GM12878 (cell line): Measurements from ENCODE around the gene TK1. TPM values are rescaled to one million over a fixed set of nuclear protein-coding genes. Genes with fewer than 3 reads are reported as not detected.

Experiments
- ASH2L ChIP-seq: fragments of 300-600, 200-600 bp; sonication (generic); IDR thresholded peaks from 2 replicates; pipeline ENCODE4 v1.6.1; 2017; ENCODE audit warnings: low read depth, mild to moderate bottlenecking, borderline replicate concordance
- ATF3 ChIP-seq: IDR thresholded peaks from 2 replicates; pipeline ENCODE4 v1.6.1; 2011; ENCODE audit warnings: low read depth, mild to moderate bottlenecking, low read length, moderate library complexity, borderline replicate concordance; ENCODE audit errors: extremely low read depth
- ATF7 ChIP-seq: fragments of 450-650 bp; IDR thresholded peaks from 2 replicates; pipeline ENCODE4 v1.6.1; 2016; ENCODE audit warnings: low read depth, mild to moderate bottlenecking
- CBX5 ChIP-seq: sonication (generic); IDR thresholded peaks from 2 replicates; pipeline ENCODE4 v1.6.1; 2016; ENCODE audit warnings: low read depth, moderate library complexity, mild to moderate bottlenecking, inconsistent platforms
- EED ChIP-seq: sonication (generic); IDR thresholded peaks from 2 replicates; pipeline ENCODE4 v1.6.1; 2016; ENCODE audit warnings: antibody characterized with exemption, low read depth
- HCFC1 ChIP-seq: fragments of 150-350 bp; IDR thresholded peaks from 2 replicates; pipeline ENCODE4 v1.6.1; 2014; ENCODE audit warnings: low read length
- HSF1 ChIP-seq: fragments of 150-350 bp; IDR thresholded peaks from 2 replicates; pipeline ENCODE4 v1.6.1; 2014; ENCODE audit warnings: mild to moderate bottlenecking, low read depth, low read length
- IRF5 ChIP-seq: fragments of 450-650 bp; IDR thresholded peaks from 2 replicates; pipeline ENCODE4 v1.6.1; 2017; ENCODE audit warnings: borderline replicate concordance
- KAT2A ChIP-seq: conservative IDR thresholded peaks from 2 replicates; pipeline ENCODE4 v1.6.1; 2011; ENCODE audit warnings: low read depth, low read length; ENCODE audit not compliant: control insufficient read depth
- LARP7 ChIP-seq: fragments of 450-650 bp; IDR thresholded peaks from 2 replicates; pipeline ENCODE4 v1.6.1; 2017; ENCODE audit warnings: mild to moderate bottlenecking
- MXI1 ChIP-seq: fragments of 150-350 bp; IDR thresholded peaks from 2 replicates; pipeline ENCODE4 v1.6.1; 2011; ENCODE audit warnings: low read depth, mild to moderate bottlenecking, inconsistent platforms, low read length, improper control_type of control experiment
- MYC ChIP-seq: IDR thresholded peaks from 2 replicates; pipeline ENCODE4 v1.6.1; 2011; ENCODE audit warnings: mild to moderate bottlenecking, low read length, moderate library complexity, inconsistent platforms; ENCODE audit not compliant: insufficient read depth, insufficient replicate concordance, insufficient read length, severe bottlenecking
- NFYB ChIP-seq: IDR thresholded peaks from 2 replicates; pipeline ENCODE4 v1.6.1; 2011; ENCODE audit warnings: low read depth, mild to moderate bottlenecking, low read length, improper control_type of control experiment, moderate library complexity; ENCODE audit not compliant: insufficient read depth
- NR2F1 ChIP-seq: fragments of 450-650 bp; conservative IDR thresholded peaks from 2 replicates; pipeline ENCODE4 v1.6.1; 2017; ENCODE audit warnings: mild to moderate bottlenecking
- SKIL ChIP-seq: fragments of 450-650 bp; IDR thresholded peaks from 2 replicates; pipeline ENCODE4 v1.6.1; 2017; ENCODE audit warnings: mild to moderate bottlenecking, low read depth, inconsistent platforms; ENCODE audit not compliant: poor library complexity, severe bottlenecking
- SMARCA5 ChIP-seq: fragments of 450-650 bp; IDR thresholded peaks from 2 replicates; pipeline ENCODE4 v1.6.1; 2017; ENCODE audit warnings: mild to moderate bottlenecking
- TBL1XR1 ChIP-seq: IDR thresholded peaks from 2 replicates; pipeline ENCODE4 v1.6.1; 2012; ENCODE audit warnings: low read depth, low read length, improper control_type of control experiment
- YY1 ChIP-seq: IDR thresholded peaks from 2 replicates; pipeline ENCODE4 v1.6.1; 2011; ENCODE audit warnings: low read depth, mild to moderate bottlenecking, low read length
- ZNF622 ChIP-seq: fragments of 450-650 bp; IDR thresholded peaks from 2 replicates; pipeline ENCODE4 v1.6.1; 2017; ENCODE audit warnings: mild to moderate bottlenecking, inconsistent platforms
- polyA plus RNA-seq, 11 experiments: library from polyadenylated mRNA; depleted of rRNA in 4 of 11; unstranded in 6 of 11; stranded (reverse) in 5 of 11; fragments of >200 nt; fragmentation: Nextera tagmentation in 4 of 11; fragmentation: Illumina TruSeq in 1 of 11; extraction: Ambion mirVana in 4 of 11; extraction: Trizol in 1 of 11; gene quantifications; 1 replicate in 1 of 11; 2 replicates in 10 of 11; pipeline versions ENCODE4 v1.2.1 to v1.2.3, GENCODE V29; 2011 to 2016; ENCODE audit warnings: inconsistent platforms in 2 of 11, missing spikeins in 2 of 11, low read depth in 1 of 11
- total RNA-seq, 4 experiments: library from RNA; depleted of rRNA in 3 of 4; stranded (reverse); fragments of >200 nt in 3 of 4; fragmentation: Illumina TruSeq in 1 of 4; extraction: Trizol in 1 of 4; gene quantifications; 2 replicates each; pipeline versions ENCODE4 v1.2.1 to v1.2.3, GENCODE V29; 2013 to 2021
- TF ChIP-seq, protein P1 (sequence below): fragments of 450-650 bp; IDR thresholded peaks from 2 replicates; pipeline ENCODE4 v1.6.1; 2017; ENCODE audit warnings: low read depth, mild to moderate bottlenecking, moderate library complexity

The TK1 gene
- total and polyA plus RNA-seq, 10 of the 15 experiments (the other 5 are each of a cell fraction or from before 2014, with no cell fraction given), result 4.6 to 175 (median 77.9) TPM

DNA sequence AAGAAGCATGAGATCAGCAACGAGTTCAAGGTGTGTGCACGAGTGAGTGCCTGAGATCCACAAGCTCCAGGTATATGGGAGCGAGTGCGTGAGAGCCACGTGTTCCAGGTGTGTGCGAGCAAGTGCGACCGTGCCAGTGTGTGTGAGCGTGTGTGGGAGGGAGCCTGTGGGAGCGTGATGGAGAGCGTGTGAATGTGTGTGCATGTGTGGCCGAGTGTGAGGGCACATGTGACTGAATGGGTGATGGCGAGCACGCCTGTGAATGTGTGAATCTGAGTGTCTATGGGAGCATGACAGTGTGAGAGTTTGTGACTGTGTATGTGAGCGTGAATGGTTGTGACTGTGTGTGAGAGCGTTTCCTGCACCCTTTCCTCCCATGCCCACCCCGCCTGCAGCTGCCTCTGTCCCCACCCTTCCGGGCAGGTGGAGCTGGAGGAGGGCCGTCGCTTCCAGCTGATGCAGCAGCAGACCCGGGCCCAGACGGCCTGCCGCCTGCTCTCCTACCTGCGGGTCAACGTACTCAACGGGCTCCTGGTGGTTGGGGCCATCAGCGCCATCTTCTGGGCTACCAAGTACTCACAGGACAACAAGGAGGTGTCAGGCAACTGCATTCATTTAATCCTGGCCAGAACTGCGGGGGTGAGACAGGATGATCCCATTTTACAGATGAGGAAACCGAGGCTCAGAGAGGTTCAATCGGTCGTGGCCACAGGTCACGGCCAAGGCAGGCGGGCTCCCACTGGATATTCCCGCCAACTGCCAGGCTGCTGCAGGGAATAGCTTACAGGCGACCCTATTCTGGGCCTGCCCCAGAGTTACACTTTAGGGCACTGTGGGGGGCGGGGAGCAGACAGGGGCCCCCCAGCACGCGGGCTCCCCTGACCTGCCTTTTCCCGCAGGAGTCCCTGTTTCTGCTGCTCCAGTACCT is 52.6 kb downstream of the TK1 start (continued):
- TF ChIP-seq IRF5 (no peak), TBL1XR1 (0 out of 2 replicates have a peak, but pooled peaks have one; percentile 15), CBX5 (no peak), MXI1 (peak; percentile 74), ATF3 (no peak), ASH2L (no peak), HCFC1 (no peak; the same call in 1 of the 2 replicates), HSF1 (no peak), YY1 (peak; percentile 65; the same call in 1 of the 2 replicates), NFYB (no peak), ATF7 (peak; percentile 40; the same call in 1 of the 2 replicates), NR2F1 (peak; percentile 31; the same call in 1 of the 2 replicates), LARP7 (peak; percentile 9; the same call in 1 of the 2 replicates), SKIL (no peak), EED (peak; percentile 39; the same call in 1 of the 2 replicates), MYC (peak; percentile 93), SMARCA5 (peak; percentile 91), KAT2A (no peak), ZNF622 (no peak)
- TF ChIP-seq, protein P1, sequence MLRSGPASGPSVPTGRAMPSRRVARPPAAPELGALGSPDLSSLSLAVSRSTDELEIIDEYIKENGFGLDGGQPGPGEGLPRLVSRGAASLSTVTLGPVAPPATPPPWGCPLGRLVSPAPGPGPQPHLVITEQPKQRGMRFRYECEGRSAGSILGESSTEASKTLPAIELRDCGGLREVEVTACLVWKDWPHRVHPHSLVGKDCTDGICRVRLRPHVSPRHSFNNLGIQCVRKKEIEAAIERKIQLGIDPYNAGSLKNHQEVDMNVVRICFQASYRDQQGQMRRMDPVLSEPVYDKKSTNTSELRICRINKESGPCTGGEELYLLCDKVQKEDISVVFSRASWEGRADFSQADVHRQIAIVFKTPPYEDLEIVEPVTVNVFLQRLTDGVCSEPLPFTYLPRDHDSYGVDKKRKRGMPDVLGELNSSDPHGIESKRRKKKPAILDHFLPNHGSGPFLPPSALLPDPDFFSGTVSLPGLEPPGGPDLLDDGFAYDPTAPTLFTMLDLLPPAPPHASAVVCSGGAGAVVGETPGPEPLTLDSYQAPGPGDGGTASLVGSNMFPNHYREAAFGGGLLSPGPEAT, result no peak; the same call in none of the 2 replicates
